Mesenchymal stem cell (in vitro differentiated cells and primary cell): ENCODE results near the gene SCO1.
"Not testable (repeated sequence)": the region's sequence is repeated elsewhere in the genome, so short reads cannot be mapped to it uniquely, and the experiment has no call there.

Experiments used
- DNase-seq: peaks from one replicate; pipeline ENCODE4 v3.0.0-alpha.2; 2013
- H2AFZ ChIP-seq: one replicate; pipeline ENCODE4 v1.6.1; 2013; ENCODE audit warnings: low read depth, mild to moderate bottlenecking, control low read depth, inconsistent platforms, low read length, moderate library complexity
- H2AK5ac ChIP-seq: 2 replicates; pipeline ENCODE4 v1.6.1; 2013; ENCODE audit warnings: low read length, moderate library complexity, mild to moderate bottlenecking, inconsistent platforms; ENCODE audit not compliant: severe bottlenecking
- H2BK120ac ChIP-seq: one replicate; pipeline ENCODE4 v1.6.1; 2013; ENCODE audit warnings: low read depth, mild to moderate bottlenecking, inconsistent platforms, low read length, moderate library complexity
- H2BK12ac ChIP-seq, 2 experiments: one replicate each; pipeline ENCODE4 v1.6.1; 2013; ENCODE audit warnings: inconsistent platforms in 2 of 2, low read length in 2 of 2, mild to moderate bottlenecking in 2 of 2, moderate library complexity in 2 of 2, control low read depth in 1 of 2
- H2BK15ac ChIP-seq: one replicate; pipeline ENCODE4 v1.6.1; 2013; ENCODE audit warnings: mild to moderate bottlenecking, low read depth, inconsistent platforms; ENCODE audit not compliant: poor library complexity, severe bottlenecking
- H2BK5ac ChIP-seq: 2 replicates; pipeline ENCODE4 v1.6.1; 2013; ENCODE audit warnings: low read depth, mild to moderate bottlenecking, low read length, control low read depth, inconsistent platforms; ENCODE audit not compliant: poor library complexity, severe bottlenecking
- H3K14ac ChIP-seq, 2 experiments: one replicate each; pipeline ENCODE4 v1.6.1; 2013; ENCODE audit warnings: inconsistent platforms in 2 of 2, low read length in 2 of 2, control low read depth in 1 of 2, mild to moderate bottlenecking in 1 of 2, moderate library complexity in 1 of 2
- H3K18ac ChIP-seq, 2 experiments: one replicate each; pipeline ENCODE4 v1.6.1; 2013; ENCODE audit warnings: inconsistent platforms in 2 of 2, low read length in 2 of 2, control low read depth in 1 of 2, low read depth in 1 of 2, mild to moderate bottlenecking in 1 of 2
- H3K23ac ChIP-seq, 2 experiments: one replicate each; pipeline ENCODE4 v1.6.1; 2013; ENCODE audit warnings: inconsistent platforms in 2 of 2, low read length in 2 of 2, mild to moderate bottlenecking in 2 of 2, moderate library complexity in 2 of 2, control low read depth in 1 of 2
- H3K27ac ChIP-seq: 2 replicates; pipeline ENCODE4 v1.5.1; 2013; ENCODE audit warnings: mild to moderate bottlenecking, moderate library complexity, low read length, control low read depth, inconsistent platforms; ENCODE audit not compliant: poor library complexity, severe bottlenecking
- H3K27me3 ChIP-seq, 2 experiments: 2 replicates each; pipeline versions ENCODE4 v1.6.1 to v1.7.0; 2013; ENCODE audit warnings: low read length in 2 of 2, mild to moderate bottlenecking in 2 of 2, moderate library complexity in 2 of 2, control low read depth in 1 of 2, inconsistent platforms in 1 of 2; ENCODE audit not compliant: control insufficient read depth in 1 of 2, insufficient read depth in 1 of 2
- H3K36me3 ChIP-seq, 2 experiments: 2 replicates each; pipeline versions ENCODE4 v1.6.1 to v1.7.0; 2013; ENCODE audit warnings: low read length in 2 of 2, control low read depth in 1 of 2, inconsistent platforms in 1 of 2, low read depth in 1 of 2, mild to moderate bottlenecking in 1 of 2; ENCODE audit not compliant: insufficient read depth in 2 of 2, control insufficient read depth in 1 of 2
- H3K4ac ChIP-seq, 2 experiments: one replicate each; pipeline ENCODE4 v1.6.1; 2013; ENCODE audit warnings: inconsistent platforms in 2 of 2, low read length in 2 of 2, mild to moderate bottlenecking in 2 of 2, moderate library complexity in 2 of 2, control low read depth in 1 of 2, low read depth in 1 of 2
- H3K4me1 ChIP-seq: 2 replicates; pipeline ENCODE4 v1.6.1; 2013; ENCODE audit warnings: low read depth, low read length, control low read depth; ENCODE audit not compliant: control insufficient read depth, insufficient read depth
- H3K4me2 ChIP-seq: 2 replicates; pipeline ENCODE4 v1.6.1; 2013; ENCODE audit warnings: low read length, mild to moderate bottlenecking, inconsistent platforms; ENCODE audit not compliant: poor library complexity, severe bottlenecking
- H3K4me3 ChIP-seq, 2 experiments: 2 replicates each; pipeline versions ENCODE4 v1.5.1 to v1.7.0; 2013; ENCODE audit warnings: low read length in 2 of 2, mild to moderate bottlenecking in 2 of 2, control low read depth in 1 of 2, low read depth in 1 of 2; ENCODE audit not compliant: insufficient read depth in 1 of 2
- H3K79me1 ChIP-seq: replicated peaks from 2 replicates; pipeline ENCODE4 v1.6.1; 2013; ENCODE audit warnings: mild to moderate bottlenecking, control low read depth, low read length, inconsistent platforms; ENCODE audit not compliant: poor library complexity, severe bottlenecking
- H3K9ac ChIP-seq: 2 replicates; pipeline ENCODE4 v1.7.0; 2013; ENCODE audit warnings: mild to moderate bottlenecking, low read length, moderate library complexity
- H3K9me3 ChIP-seq: 2 replicates; pipeline ENCODE4 v1.7.0; 2013; ENCODE audit warnings: mild to moderate bottlenecking, low read length; ENCODE audit not compliant: control insufficient read depth
- H4K8ac ChIP-seq: one replicate; pipeline ENCODE4 v1.6.1; 2013; ENCODE audit warnings: inconsistent platforms, mild to moderate bottlenecking, low read length, moderate library complexity
- H4K91ac ChIP-seq: one replicate; pipeline ENCODE4 v1.6.1; 2013; ENCODE audit warnings: mild to moderate bottlenecking, low read length, inconsistent platforms
- WGBS: methylation state at CpG from one replicate; pipeline ENCODE4 v1.1.7; 2013; ENCODE audit warnings: mixed read lengths; 5-methylcytosine and 5-hydroxymethylcytosine counted together

SCO1 gene

DNA sequence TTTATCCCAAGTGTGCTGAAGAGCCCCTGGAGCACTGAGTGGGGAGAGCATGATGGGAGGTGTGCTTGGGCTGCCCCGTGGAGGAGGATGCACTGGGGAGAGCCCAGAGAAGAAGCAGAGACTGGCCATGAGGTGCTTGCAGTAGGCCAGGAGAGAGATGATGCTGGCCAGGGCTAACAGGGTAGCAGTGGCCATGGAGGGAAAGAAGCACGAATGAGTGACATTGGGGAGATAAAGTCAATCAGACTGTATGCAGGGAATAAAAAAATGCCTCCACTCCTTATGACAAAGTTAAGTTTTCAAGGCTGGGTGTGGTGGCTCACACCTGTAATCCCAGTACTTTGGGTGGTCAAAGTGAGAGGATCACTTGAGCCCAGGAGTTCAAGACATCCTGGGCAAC is 37.9 kb upstream of the SCO1 start:
- no peaks in the 10 kb centered on the region for H3K9me3 ChIP-seq
- H3K9ac ChIP-seq = no peak overlapping the region
- no peak overlapping the region for H2BK120ac ChIP-seq
- H3K27me3 ChIP-seq = peaks cover 0 to 16% of the 10 kb centered on the region in 2 experiments
- no peak for DNase-seq
- no peak overlapping the region for H3K18ac ChIP-seq
- H3K36me3 ChIP-seq = peaks cover 0 to 6% of the 10 kb centered on the region in 2 experiments
- WGBS = 87% methylated on average over 2 of the region's 2 CpGs
- H2BK15ac ChIP-seq = no peak overlapping the region
- H3K27ac ChIP-seq = no peak overlapping the region
- H4K8ac ChIP-seq = no peak overlapping the region
- no peak overlapping the region for H3K4me3 ChIP-seq
- H2AFZ ChIP-seq = no peak overlapping the region
- no peaks in the 10 kb centered on the region for H3K4me1 ChIP-seq
- H3K23ac ChIP-seq = no peak overlapping the region
- H4K91ac ChIP-seq = no peak overlapping the region
- H2BK12ac ChIP-seq = no peak overlapping the region
- H3K14ac ChIP-seq = no peak overlapping the region
- no peak overlapping the region for H2BK5ac ChIP-seq
- no peaks in the 10 kb centered on the region for H3K79me1 ChIP-seq
- H2AK5ac ChIP-seq = no peak overlapping the region
- no peak overlapping the region for H3K4me2 ChIP-seq
- no peak overlapping the region for H3K4ac ChIP-seq

DNA sequence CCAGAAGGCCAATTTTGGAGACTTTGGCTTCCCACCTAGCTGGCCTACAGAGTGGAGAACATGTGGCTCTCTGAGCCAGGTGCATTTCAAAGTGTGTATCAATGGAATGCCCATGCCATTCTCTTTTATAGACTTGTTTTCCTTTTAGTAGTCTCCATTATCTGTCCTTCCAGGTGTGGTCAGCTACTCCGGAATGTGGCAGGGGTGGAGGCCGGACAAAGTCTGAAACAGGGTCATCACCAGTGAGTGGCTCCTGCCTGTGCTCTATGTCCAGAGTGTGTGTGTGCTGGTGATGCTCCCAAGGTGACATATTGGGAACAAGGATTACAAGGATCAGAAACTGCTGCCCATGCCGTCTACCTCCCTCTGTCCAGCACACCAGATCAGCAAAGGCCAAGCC is 36.3 kb upstream of the SCO1 start:
- H4K91ac ChIP-seq = no peak overlapping the region
- no peak overlapping the region for H2AK5ac ChIP-seq
- no peak overlapping the region for H3K4me3 ChIP-seq
- no peak overlapping the region for H3K9ac ChIP-seq
- no peak overlapping the region for H2BK120ac ChIP-seq
- no peak overlapping the region for H3K27ac ChIP-seq
- no peak overlapping the region for H3K23ac ChIP-seq
- H4K8ac ChIP-seq = no peak overlapping the region
- no peak overlapping the region for H2BK12ac ChIP-seq
- no peaks in the 10 kb centered on the region for H3K9me3 ChIP-seq
- H2BK5ac ChIP-seq = no peak overlapping the region
- H2AFZ ChIP-seq = no peak overlapping the region
- H3K4ac ChIP-seq = no peak overlapping the region
- H3K27me3 ChIP-seq = peaks cover 0 to 9% of the 10 kb centered on the region in 2 experiments
- H3K4me2 ChIP-seq = no peak overlapping the region
- no peak for DNase-seq
- H3K4me1 ChIP-seq = peaks cover 6% of the 10 kb centered on the region
- H3K79me1 ChIP-seq = no peaks in the 10 kb centered on the region
- WGBS = 84% methylated on average over 3 of the region's 3 CpGs
- no peak overlapping the region for H3K18ac ChIP-seq
- no peak overlapping the region for H2BK15ac ChIP-seq
- no peak overlapping the region for H3K14ac ChIP-seq
- peaks cover 0 to 6% of the 10 kb centered on the region in 2 experiments for H3K36me3 ChIP-seq

DNA sequence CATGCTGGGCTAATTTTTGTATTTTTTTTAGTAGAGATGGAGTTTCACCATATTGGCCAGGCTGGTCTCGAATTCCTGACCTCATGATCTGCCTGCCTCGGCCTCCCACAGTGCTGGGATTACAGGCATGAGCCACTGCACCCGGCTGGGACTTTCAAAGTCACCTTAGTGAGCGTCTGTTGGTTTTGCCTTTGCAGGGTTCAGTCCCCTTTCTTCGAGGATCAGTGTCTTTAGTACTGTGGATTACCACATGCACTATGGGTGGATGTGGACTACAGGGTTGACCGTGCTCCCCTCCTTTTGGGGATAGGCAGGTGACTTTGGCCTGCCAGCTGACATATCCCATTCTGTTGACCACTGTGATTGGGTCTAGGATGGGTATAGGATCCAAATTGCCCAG is 34.8 kb upstream of the SCO1 start:
- H2BK5ac ChIP-seq, H2AK5ac ChIP-seq, H3K9me3 ChIP-seq, H3K14ac ChIP-seq, H3K9ac ChIP-seq, H3K18ac ChIP-seq, DNase-seq, H3K4me1 ChIP-seq, H3K27ac ChIP-seq, H3K79me1 ChIP-seq, H2BK12ac ChIP-seq, H3K23ac ChIP-seq, H3K4me2 ChIP-seq, H3K4ac ChIP-seq, H3K27me3 ChIP-seq, H3K36me3 ChIP-seq, H3K4me3 ChIP-seq, H4K8ac ChIP-seq, H2AFZ ChIP-seq, H2BK15ac ChIP-seq, H4K91ac ChIP-seq, H2BK120ac ChIP-seq: not testable (repeated sequence)
- 84% methylated on average over 6 of the region's 6 CpGs for WGBS

DNA sequence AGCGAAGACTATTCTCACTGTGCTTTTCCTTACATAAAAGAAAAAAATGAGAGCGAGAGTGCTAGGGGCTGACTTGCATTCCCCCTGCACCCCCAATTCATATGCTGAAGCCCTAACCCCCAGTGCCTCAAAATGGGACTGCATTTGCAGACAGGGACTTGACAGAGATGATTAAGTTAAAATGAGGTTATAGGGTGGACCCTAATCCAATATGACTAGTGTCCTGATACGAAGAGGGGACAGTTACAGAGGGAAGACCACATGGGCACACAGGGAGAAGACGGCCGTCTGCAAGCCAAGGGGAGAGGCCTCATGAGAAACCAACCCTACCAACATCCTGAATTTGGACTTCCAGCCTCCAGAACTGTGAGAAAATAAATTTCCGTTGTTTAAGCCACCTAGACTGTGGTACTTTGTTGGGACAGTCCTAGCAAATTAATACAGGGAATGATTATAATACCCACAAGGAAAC is 34.1 kb upstream of the SCO1 start:
- Histone ChIP-seq H2AK5ac (no peak overlapping the region), H2BK15ac (no peak overlapping the region), H3K9ac (peak overlapping the region; percentile 90), H3K4me3 (peak overlapping the region in 1 of 2 experiments; percentile 54), H3K4me1 (peaks cover 6% of the 10 kb centered on the region), H4K91ac (no peak overlapping the region), H4K8ac (peak overlapping the region; percentile 77), H2BK12ac (no peak overlapping the region), H3K79me1 (no peaks in the 10 kb centered on the region), H2AFZ (no peak overlapping the region), H2BK5ac (no peak overlapping the region), H3K36me3 (peaks cover 0 to 10% of the 10 kb centered on the region in 2 experiments), H3K27me3 (no peaks in the 10 kb centered on the region), H2BK120ac (no peak overlapping the region), H3K23ac (no peak overlapping the region), H3K9me3 (no peaks in the 10 kb centered on the region), H3K4ac (no peak overlapping the region), H3K18ac (no peak overlapping the region), H3K14ac (no peak overlapping the region), H3K4me2 (no peak overlapping the region), H3K27ac (no peak overlapping the region)
- no peak for DNase-seq
- WGBS = 88% methylated on average over 4 of the region's 6 CpGs
